CD4-positive, alpha-beta T cell treated with Interleukin-10 for 1 hour (primary cell): ENCODE measurements around the gene CTNNAL1.
A peak's percentile ranks its signal among the peaks of the same experiment; 100 is the strongest.

Experiments used
- DNase-seq: peaks from one replicate; pipeline ENCODE4 v3.0.0-alpha.2; 2020

CTNNAL1 gene

GRCh38 chr9:109026306-109026705 lies 13.0 kb upstream of the CTNNAL1 start:
- DNase-seq, result no peak

GRCh38 chr9:109022873-109023272 lies 9.6 kb upstream of the CTNNAL1 start:
- no peak for DNase-seq

GRCh38 chr9:109020581-109021511 lies 7.5 kb upstream of the CTNNAL1 start:
- DNase-seq, result no peak

- no peak for DNase-seq
Observed at GRCh38 chr9:109020113-109020512, 6.8 kb upstream of the CTNNAL1 start.

GRCh38 chr9:109019420-109019819 lies 6.1 kb upstream of the CTNNAL1 start:
- DNase-seq, result no peak

DNA sequence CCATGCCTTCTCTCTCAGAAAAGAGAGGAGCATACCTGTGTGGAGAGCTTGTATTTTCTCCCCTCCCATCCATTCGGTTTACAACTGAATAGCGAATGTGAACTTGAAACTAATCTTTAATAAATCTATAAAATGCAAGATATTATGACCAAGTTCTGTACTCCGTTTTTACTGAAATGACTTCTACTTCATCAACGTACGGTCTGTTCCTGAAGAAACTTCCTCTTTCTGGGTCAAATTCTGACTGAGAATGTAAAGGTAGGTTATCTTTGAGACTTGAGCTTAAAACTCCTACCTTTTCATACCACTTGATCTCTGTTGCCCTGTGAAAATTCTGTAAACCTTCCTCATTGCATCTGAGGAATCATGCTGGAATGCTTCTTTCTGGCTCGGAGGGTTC lies 4.2 kb upstream of the CTNNAL1 start:
- no peak for DNase-seq

DNA sequence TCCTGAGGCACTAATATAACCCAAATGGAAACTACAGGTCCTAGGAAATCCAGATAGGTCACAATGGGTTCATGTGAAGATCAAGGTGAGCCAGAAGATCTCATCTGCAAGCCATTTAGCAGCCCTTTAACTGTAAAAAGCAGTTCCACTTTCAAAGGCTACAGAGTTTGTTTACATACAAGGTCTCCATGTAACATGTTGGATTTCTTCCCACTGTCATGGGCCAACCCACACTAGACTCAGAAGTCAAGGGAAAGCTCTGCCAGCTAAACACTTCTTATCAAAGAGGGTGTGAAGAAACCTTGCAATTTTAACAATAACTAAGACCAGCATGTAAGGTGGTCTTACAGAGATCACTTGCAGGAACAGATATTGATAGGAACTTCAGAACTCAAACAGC lies 3.8 kb upstream of the CTNNAL1 start:
- no peak for DNase-seq

- no peak for DNase-seq
Observed at GRCh38 chr9:109016132-109016531, 2.8 kb upstream of the CTNNAL1 start.

DNA sequence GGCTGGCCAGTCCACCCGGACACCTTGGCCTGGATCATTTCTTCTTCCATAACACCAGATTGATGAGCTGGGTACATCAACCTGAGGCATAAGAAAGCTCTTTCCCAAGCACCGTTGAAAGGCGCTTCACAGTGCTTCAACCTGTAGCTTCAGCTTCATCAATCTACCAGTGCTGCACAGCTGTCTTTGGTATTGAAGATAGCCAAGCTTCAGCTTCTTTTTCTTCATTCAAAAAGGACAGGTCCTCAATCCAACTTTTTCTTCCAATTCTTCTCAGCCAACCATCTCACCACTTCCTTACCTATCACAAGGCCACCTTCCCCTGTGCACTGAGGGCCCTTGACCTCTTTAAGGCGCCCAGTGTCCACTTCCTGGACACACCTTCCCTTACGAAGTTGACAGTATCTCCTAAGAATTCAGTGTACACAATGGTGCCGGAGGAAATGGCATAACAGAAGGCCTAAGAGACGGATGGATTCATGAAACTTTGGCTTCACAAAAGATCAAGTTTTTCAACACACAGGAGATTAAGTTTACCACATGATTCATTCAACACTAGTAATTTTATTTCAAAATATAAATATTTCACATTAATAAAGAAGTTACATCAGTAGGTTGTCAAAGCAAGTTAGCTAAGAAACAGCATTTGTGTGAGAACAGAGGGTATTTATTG lies 1.4 kb upstream of the CTNNAL1 start:
- DNase-seq, result no peak

- DNase-seq, result no peak
Observed at GRCh38 chr9:109013679-109014607, 644 bp upstream of the CTNNAL1 start.

- peak; percentile 33 for DNase-seq
Observed at GRCh38 chr9:109012009-109012875, 1.1 kb downstream of the CTNNAL1 start.

- DNase-seq, result no peak
Observed at GRCh38 chr9:109011231-109011671, 2.0 kb downstream of the CTNNAL1 start.

GRCh38 chr9:109010746-109011145 lies 2.6 kb downstream of the CTNNAL1 start:
- peak; percentile 54 for DNase-seq

- no peak for DNase-seq
Observed at GRCh38 chr9:109005678-109006077, 7.6 kb downstream of the CTNNAL1 start.

GRCh38 chr9:109003116-109003515 lies 10.2 kb downstream of the CTNNAL1 start:
- no peak for DNase-seq

- DNase-seq, result no peak
Observed at GRCh38 chr9:109002141-109002540, 11.2 kb downstream of the CTNNAL1 start.

DNA sequence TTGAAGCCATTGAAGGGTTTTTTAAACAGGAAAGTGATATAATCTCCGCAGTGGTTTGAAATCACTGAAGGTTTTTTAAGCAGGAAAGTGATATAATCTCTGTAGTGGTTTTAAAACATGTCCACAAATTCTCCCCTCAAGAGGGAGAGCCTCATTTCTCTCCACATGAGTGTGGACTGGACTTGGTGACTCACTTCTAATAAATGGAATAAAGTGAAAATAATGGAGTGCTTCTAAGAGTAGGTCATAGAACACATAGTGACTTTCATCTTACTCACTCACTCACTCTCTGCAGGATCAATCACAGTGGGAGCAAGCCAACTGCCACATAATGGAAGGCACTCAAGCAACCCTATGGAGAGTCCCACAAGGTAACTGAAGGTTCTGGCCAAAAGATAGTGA lies 12.0 kb downstream of the CTNNAL1 start:
- no peak for DNase-seq

- no peak for DNase-seq
Observed at GRCh38 chr9:108997112-108997511, 16.2 kb downstream of the CTNNAL1 start.

- no peak for DNase-seq
Observed at GRCh38 chr9:108996643-108997042, 16.7 kb downstream of the CTNNAL1 start.

- DNase-seq, result no peak
Observed at GRCh38 chr9:108994695-108995094, 18.6 kb downstream of the CTNNAL1 start.

DNA sequence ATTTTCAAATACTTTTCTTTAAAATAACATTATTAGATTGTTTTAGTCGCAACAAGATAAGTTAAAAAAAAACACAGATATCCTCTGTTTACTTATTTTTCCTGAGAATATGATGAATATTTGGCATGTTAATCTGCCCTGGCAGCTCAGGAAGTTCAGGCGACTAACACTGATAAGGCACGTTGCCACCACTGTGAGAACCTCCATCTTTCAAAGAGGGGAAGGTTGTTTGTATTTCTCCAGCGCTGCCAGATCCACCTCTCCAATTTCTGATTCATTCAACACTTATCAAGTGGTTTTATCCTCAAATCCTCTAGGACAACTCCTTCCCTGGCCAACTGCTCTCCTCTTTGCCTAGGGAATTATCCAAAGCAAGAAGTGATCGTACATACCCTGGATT lies 21.8 kb downstream of the CTNNAL1 start:
- DNase-seq, result no peak

DNA sequence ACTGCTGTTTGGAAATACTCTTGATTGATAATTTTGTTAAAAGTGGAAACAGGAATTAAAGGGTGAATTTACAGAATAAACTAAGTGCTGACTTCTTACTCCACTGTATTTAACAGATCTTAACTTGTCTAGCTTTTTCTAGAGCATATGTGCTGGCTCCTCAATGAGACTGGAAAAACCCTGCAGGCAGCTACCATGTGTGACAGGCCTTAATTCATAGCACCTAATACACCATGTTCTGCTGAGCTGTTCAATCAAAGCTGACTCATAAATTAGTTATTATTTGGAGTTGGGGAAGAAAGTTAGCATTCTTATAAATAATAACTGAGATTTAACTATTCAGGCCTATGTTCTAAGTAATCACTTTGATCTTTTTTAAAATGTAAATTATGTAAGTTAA lies 29.4 kb downstream of the CTNNAL1 start:
- DNase-seq, result no peak
